Panc1 (cell line): ENCODE results near the gene OR14I1. TPM values are rescaled to one million over a fixed set of nuclear protein-coding genes. Genes with fewer than 3 reads are reported as not detected.

ENCODE experiments used
- ATAC-seq: fragments of 200-7000 bp; cut with Tn5 transposase; 2 replicates; pipeline ENCODE4 v1.9.1; 2020; ENCODE audit warnings: mild to moderate bottlenecking, moderate library complexity
- BruUV-seq: library from RNA; stranded (reverse); fragments of 400-500 nt; replicated peaks from 2 replicates; lab custom pipeline; 2021; lab: Mats Ljungman, UMichigan
- CTCF ChIA-PET: fragments of 300-600 bp; sonication (Branson Sonifier 250); formaldehyde crosslinking; loops from one replicate; lab custom pipeline; 2022; ENCODE audit warnings: antibody characterized with exemption; lab: Charles Lee
- POLR2A ChIA-PET: fragments of 300-600 bp; sonication (Branson Sonifier 250); formaldehyde crosslinking; loops from one replicate; lab custom pipeline; 2022; ENCODE audit warnings: antibody characterized with exemption; lab: Charles Lee
- DNase-seq: peaks from one replicate; pipeline ENCODE4 v3.0.0-alpha.2; 2010; ENCODE audit warnings: low read depth, low spot score
- H3K27ac ChIP-seq: 2 replicates; pipeline ENCODE4 v1.5.1; 2011; ENCODE audit warnings: mild to moderate bottlenecking, low read length, inconsistent platforms
- H3K27me3 ChIP-seq: fragments of 200-500 bp; sonication (Bioruptor generic); 2 replicates; pipeline ENCODE4 v1.6.0; 2014; ENCODE audit warnings: low read length, inconsistent platforms; ENCODE audit not compliant: control insufficient read depth, insufficient read depth
- H3K36me3 ChIP-seq: fragments of 200-500 bp; sonication (Bioruptor generic); 2 replicates; pipeline ENCODE4 v1.5.1; 2014; ENCODE audit warnings: inconsistent platforms, mild to moderate bottlenecking, low read length, moderate library complexity; ENCODE audit not compliant: control insufficient read depth, insufficient read depth
- H3K4me1 ChIP-seq: 2 replicates; pipeline ENCODE4 v1.5.1; 2011; ENCODE audit warnings: inconsistent platforms, mild to moderate bottlenecking, low read length, moderate library complexity; ENCODE audit not compliant: control insufficient read depth, insufficient read depth
- H3K4me3 ChIP-seq, 2 experiments: 2 replicates each; pipeline ENCODE4 v1.5.1; 2011 to 2012; ENCODE audit warnings: low read depth in 2 of 2, low read length in 2 of 2, mild to moderate bottlenecking in 2 of 2, inconsistent platforms in 1 of 2, moderate library complexity in 1 of 2
- H3K9me3 ChIP-seq: fragments of 200-500 bp; sonication (Bioruptor generic); 2 replicates; pipeline ENCODE4 v1.5.1; 2014; ENCODE audit warnings: low read depth, mild to moderate bottlenecking, inconsistent platforms, low read length, moderate library complexity; ENCODE audit not compliant: control insufficient read depth, insufficient read depth
- POLR2AphosphoS5 ChIP-seq: IDR thresholded peaks from 2 replicates; pipeline ENCODE4 v1.6.1; 2012; ENCODE audit warnings: mild to moderate bottlenecking, low read depth, low read length, moderate library complexity
- SIN3A ChIP-seq: IDR thresholded peaks from 2 replicates; pipeline ENCODE4 v1.6.1; 2012; ENCODE audit warnings: low read depth, mild to moderate bottlenecking, low read length, moderate library complexity, borderline replicate concordance; ENCODE audit not compliant: insufficient read depth
- TCF7L2 ChIP-seq: IDR thresholded peaks from 2 replicates; pipeline ENCODE4 v1.6.1; 2011; ENCODE audit warnings: mild to moderate bottlenecking, low read depth, low read length, inconsistent platforms
- in situ Hi-C: cut with HindIII; loops from 2 replicates; pipeline ENCODE4 v1.10.0; 2016; ENCODE audit warnings: low sequenced_read_pairs, low pct_unique_long_range_greater_than_20kb
- intact Hi-C: fragments of 100-400 bp; cut with micrococcal nuclease; formaldehyde crosslinking; loops from one replicate; pipeline ENCODE4 v1.10.0; 2022; ENCODE audit not compliant: unreplicated experiment
- total RNA-seq: library from RNA; stranded (reverse); gene quantifications from one replicate; pipeline ENCODE4 v1.2.1, GENCODE V29; 2021; ENCODE audit not compliant: unreplicated experiment
- TF ChIP-seq, protein P1 (sequence below): fragments of 450-650 bp; IDR thresholded peaks from 2 replicates; pipeline ENCODE4 v1.5.1; 2017; ENCODE audit warnings: mild to moderate bottlenecking
- TF ChIP-seq, protein P2 (sequence below), 2 experiments: IDR thresholded peaks; 2 replicates each; pipeline ENCODE4 v1.6.1; 2011 to 2012; ENCODE audit warnings: low read depth in 2 of 2, control low read depth in 1 of 2, low read length in 1 of 2, mild to moderate bottlenecking in 1 of 2, moderate library complexity in 1 of 2; ENCODE audit not compliant: insufficient read depth in 1 of 2

Gene OR14I1
- total RNA-seq, 1 experiment from 2014 or later: not detected

DNA sequence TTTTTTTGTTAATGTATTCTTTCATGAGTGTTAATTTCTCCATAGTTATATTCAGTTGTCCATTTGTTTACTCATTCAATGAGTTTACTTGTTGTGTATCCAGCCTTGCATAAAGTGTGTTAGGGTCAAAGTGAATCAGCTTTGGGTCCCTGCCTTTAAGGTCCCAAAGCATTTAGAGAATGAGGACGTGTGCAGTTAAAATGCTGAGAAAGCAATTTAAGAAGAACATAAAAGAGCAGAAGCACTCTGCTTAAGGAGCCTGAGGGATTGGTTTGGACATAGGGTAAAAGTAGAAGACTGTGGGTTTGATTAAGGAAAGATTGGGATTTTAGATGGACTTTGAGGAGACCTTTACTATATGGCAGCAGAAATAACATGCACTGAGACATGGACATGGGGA is 3.5 kb downstream of the OR14I1 start:
- in situ Hi-C loops (no loop called here), intact Hi-C loops (no loop called here)
- Histone ChIP-seq H3K4me3 (no peak overlapping the region), H3K27me3 (no peaks in the 10 kb centered on the region), H3K27ac (no peak overlapping the region), H3K36me3 (no peaks in the 10 kb centered on the region), H3K4me1 (no peaks in the 10 kb centered on the region), H3K9me3 (no peaks in the 10 kb centered on the region)
- no peak for ATAC-seq
- no TSS peak for BruUV-seq
- no peak for TF ChIP-seq TCF7L2
- TF ChIP-seq, protein P1, sequence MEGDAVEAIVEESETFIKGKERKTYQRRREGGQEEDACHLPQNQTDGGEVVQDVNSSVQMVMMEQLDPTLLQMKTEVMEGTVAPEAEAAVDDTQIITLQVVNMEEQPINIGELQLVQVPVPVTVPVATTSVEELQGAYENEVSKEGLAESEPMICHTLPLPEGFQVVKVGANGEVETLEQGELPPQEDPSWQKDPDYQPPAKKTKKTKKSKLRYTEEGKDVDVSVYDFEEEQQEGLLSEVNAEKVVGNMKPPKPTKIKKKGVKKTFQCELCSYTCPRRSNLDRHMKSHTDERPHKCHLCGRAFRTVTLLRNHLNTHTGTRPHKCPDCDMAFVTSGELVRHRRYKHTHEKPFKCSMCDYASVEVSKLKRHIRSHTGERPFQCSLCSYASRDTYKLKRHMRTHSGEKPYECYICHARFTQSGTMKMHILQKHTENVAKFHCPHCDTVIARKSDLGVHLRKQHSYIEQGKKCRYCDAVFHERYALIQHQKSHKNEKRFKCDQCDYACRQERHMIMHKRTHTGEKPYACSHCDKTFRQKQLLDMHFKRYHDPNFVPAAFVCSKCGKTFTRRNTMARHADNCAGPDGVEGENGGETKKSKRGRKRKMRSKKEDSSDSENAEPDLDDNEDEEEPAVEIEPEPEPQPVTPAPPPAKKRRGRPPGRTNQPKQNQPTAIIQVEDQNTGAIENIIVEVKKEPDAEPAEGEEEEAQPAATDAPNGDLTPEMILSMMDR: no peak
- no peak for TF ChIP-seq POLR2AphosphoS5
- TF ChIP-seq, protein P2, sequence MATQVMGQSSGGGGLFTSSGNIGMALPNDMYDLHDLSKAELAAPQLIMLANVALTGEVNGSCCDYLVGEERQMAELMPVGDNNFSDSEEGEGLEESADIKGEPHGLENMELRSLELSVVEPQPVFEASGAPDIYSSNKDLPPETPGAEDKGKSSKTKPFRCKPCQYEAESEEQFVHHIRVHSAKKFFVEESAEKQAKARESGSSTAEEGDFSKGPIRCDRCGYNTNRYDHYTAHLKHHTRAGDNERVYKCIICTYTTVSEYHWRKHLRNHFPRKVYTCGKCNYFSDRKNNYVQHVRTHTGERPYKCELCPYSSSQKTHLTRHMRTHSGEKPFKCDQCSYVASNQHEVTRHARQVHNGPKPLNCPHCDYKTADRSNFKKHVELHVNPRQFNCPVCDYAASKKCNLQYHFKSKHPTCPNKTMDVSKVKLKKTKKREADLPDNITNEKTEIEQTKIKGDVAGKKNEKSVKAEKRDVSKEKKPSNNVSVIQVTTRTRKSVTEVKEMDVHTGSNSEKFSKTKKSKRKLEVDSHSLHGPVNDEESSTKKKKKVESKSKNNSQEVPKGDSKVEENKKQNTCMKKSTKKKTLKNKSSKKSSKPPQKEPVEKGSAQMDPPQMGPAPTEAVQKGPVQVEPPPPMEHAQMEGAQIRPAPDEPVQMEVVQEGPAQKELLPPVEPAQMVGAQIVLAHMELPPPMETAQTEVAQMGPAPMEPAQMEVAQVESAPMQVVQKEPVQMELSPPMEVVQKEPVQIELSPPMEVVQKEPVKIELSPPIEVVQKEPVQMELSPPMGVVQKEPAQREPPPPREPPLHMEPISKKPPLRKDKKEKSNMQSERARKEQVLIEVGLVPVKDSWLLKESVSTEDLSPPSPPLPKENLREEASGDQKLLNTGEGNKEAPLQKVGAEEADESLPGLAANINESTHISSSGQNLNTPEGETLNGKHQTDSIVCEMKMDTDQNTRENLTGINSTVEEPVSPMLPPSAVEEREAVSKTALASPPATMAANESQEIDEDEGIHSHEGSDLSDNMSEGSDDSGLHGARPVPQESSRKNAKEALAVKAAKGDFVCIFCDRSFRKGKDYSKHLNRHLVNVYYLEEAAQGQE (IDR thresholded peaks at IDR 0.05; ENCODE audit: insufficient read depth in 1 of 2, low read depth in 2 of 2, low read length in 1 of 2): no peak
- no peak for TF ChIP-seq SIN3A
- ChIA-PET POLR2A (no interaction called here), CTCF (no interaction called here)
- no peak for DNase-seq

DNA sequence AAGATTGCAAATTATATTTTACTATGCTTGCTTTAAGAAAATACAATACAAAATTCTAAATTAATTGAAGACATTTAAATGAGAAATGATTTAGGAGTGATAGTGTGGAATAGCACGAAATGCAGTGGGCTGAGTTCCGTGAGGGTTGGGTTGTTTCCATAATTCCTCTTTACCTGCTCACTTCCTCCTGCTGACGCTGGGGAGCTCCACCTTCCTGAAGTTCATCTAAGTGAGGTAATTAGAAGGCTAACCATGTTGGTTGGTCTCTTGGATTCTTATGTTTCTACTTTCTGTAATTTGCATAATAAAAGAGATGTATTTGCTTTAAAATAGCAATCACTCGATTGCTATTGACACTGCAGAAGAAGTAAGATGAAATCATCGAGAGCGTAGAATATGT is 4.7 kb downstream of the OR14I1 start:
- intact Hi-C loops (no loop called here), in situ Hi-C loops (no loop called here)
- TF ChIP-seq, protein P2 (IDR thresholded peaks at IDR 0.05; ENCODE audit: insufficient read depth in 1 of 2, low read depth in 2 of 2, low read length in 1 of 2): no peak
- TF ChIP-seq SIN3A (no peak), TCF7L2 (no peak), POLR2AphosphoS5 (no peak)
- TF ChIP-seq, protein P1: no peak
- CTCF ChIA-PET: no interaction called here
- H3K36me3 ChIP-seq: no peaks in the 10 kb centered on the region
- H3K27me3 ChIP-seq: no peaks in the 10 kb centered on the region
- H3K27ac ChIP-seq: no peak overlapping the region
- no TSS peak for BruUV-seq
- no peaks in the 10 kb centered on the region for H3K4me1 ChIP-seq
- ATAC-seq (no peak), DNase-seq (no peak)
- no peaks in the 10 kb centered on the region for H3K9me3 ChIP-seq
- no peak overlapping the region for H3K4me3 ChIP-seq
- POLR2A ChIA-PET: no interaction called here
